ENCODE measurements around the gene SNRPA.

DNA sequence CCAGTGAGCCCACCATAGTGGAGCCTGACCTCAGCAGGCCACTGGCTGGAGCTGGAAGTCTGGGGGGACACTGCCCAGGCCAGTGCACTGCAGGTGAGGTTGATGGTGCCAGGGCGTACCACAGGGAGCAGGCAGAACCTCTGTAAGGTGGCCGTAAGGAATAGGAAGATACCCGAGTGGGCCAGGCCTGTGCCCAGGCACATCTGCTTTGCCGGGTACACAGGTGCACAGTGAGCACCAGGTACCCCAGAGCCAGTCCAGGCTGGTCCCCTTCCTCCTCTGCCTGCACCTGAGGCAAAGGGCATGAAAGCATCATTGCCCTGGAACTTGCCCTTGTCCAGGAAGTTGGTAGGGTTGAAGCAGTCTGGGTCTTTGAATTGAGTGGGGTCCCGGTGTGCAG, 57.5 kb downstream of the SNRPA start:
- TF ChIP-seq, protein P1, sequence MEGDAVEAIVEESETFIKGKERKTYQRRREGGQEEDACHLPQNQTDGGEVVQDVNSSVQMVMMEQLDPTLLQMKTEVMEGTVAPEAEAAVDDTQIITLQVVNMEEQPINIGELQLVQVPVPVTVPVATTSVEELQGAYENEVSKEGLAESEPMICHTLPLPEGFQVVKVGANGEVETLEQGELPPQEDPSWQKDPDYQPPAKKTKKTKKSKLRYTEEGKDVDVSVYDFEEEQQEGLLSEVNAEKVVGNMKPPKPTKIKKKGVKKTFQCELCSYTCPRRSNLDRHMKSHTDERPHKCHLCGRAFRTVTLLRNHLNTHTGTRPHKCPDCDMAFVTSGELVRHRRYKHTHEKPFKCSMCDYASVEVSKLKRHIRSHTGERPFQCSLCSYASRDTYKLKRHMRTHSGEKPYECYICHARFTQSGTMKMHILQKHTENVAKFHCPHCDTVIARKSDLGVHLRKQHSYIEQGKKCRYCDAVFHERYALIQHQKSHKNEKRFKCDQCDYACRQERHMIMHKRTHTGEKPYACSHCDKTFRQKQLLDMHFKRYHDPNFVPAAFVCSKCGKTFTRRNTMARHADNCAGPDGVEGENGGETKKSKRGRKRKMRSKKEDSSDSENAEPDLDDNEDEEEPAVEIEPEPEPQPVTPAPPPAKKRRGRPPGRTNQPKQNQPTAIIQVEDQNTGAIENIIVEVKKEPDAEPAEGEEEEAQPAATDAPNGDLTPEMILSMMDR (IDR thresholded peaks at IDR 0.05): no peak
- no peak for TF ChIP-seq POLR2A (IDR thresholded peaks at IDR 0.05)

All from adrenal gland (tissue), 5 donors.